ENCODE measurements around the gene CD300LG.

The CD300LG gene

DNA sequence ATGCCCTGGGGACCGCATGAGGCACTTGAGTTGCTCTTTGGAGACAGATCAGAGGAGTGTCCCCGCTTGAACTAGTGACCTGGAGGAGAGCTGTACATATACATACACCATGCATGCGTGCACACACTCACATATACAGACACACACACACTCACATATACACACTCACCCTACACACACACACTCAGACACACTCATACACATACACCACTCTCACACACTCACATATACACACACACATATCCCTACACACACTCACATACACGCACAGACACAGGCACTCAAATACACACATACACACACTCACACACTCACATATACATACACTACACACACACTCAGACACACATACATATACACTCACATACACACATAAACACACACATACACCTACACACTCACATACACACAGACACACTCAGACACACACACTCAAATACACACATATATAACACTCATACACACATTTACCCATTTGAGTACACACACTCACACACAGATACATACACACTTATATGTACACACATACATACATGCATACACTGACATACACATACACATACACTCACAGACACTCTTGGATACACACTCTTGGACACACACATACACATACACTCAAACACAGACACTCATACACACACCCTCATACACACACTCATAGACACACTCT lies 65.8 kb downstream of the CD300LG start:
- no peak overlapping the region for H3K4me2 ChIP-seq (ENCODE audit: low read length)
- peaks cover 6% of the 10 kb centered on the region for H3K4me1 ChIP-seq (ENCODE audit: control insufficient read depth, insufficient read depth, low read length)
- no peak overlapping the region for H3K9ac ChIP-seq (ENCODE audit: low read depth, low read length)
- no peaks in the 10 kb centered on the region for H3K9me3 ChIP-seq (replicated peaks; ENCODE audit: low read length)
- H3K4me3 ChIP-seq (ENCODE audit: low read length) = no peak overlapping the region
- H3K27me3 ChIP-seq (ENCODE audit: control insufficient read depth, insufficient read depth, low read length) = peaks cover 72% of the 10 kb centered on the region
- no peaks in the 10 kb centered on the region for H3K36me3 ChIP-seq (ENCODE audit: insufficient read depth, low read length)
